Limb (tissue), 2 donors: ENCODE measurements around the gene ATP1B2.

Experiments
- DNase-seq, 2 donors: peaks; one replicate each; pipeline ENCODE4 v3.0.0-alpha.2; 2016; ENCODE audit errors: extremely low spot score in 2 of 2

The ATP1B2 gene

DNA sequence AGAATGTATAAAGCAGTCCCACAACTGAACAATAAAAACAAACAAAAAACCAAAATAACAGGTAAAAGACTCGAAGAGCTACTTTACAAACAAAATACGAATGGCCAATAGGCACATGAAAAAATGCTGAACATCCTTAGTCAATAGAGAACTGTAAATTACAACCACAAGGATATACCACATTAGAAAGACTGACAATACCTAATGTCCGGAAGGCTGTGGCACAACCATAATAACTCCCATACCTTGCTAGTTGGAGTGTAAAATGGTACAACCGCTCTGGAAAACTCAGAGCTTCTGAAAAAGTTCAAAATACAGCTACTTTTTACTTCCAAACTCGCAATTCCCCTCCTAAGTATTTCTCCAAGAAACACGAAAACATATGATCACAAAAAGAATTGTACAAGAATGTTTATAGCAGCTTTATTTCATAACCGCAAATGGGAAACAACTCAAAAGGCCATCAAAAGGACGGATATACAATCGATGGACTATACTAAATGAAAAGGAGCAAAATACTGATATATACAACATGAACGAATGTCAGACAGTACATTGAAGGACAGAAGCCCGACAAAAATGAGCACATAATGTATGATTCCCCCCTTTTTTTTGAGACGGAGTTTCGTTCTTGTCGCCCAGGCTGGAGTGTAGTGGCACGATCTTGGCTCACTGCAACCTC is 34.3 kb downstream of the ATP1B2 start:
- no peak for DNase-seq

DNA sequence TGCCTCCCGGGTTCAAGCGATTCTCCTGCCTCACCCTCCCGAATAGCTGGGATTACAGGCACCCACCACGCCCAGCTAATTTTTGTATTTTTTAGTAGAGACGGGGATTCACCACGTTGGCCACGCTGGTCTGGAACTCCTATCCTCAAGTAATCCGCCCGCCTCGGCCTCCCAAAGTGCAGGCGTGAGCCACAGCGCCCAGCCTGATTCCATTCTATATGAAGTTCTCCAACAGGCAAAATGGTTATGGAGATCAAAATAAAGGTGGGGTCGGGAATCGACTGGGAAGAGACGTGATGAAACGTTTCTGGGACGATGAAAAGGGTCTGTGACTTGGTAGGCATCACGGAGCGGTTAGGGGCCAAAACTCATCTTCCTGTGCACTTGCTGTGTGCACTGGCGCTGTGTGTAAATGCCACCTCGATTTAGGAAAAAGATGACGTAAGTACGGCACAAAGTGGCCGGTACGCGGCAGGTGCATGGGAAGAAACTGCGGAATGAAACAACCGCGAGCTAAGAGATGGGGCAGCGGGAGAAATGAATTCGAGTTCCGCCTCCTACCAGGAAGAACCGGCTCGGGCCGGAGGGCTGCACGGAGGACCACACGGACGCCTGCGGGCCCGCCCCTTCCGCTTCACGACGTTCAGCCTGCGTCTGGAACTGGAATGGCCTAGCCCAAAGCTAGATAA is 35.0 kb downstream of the ATP1B2 start:
- DNase-seq = peak; percentile 95 to 96

DNA sequence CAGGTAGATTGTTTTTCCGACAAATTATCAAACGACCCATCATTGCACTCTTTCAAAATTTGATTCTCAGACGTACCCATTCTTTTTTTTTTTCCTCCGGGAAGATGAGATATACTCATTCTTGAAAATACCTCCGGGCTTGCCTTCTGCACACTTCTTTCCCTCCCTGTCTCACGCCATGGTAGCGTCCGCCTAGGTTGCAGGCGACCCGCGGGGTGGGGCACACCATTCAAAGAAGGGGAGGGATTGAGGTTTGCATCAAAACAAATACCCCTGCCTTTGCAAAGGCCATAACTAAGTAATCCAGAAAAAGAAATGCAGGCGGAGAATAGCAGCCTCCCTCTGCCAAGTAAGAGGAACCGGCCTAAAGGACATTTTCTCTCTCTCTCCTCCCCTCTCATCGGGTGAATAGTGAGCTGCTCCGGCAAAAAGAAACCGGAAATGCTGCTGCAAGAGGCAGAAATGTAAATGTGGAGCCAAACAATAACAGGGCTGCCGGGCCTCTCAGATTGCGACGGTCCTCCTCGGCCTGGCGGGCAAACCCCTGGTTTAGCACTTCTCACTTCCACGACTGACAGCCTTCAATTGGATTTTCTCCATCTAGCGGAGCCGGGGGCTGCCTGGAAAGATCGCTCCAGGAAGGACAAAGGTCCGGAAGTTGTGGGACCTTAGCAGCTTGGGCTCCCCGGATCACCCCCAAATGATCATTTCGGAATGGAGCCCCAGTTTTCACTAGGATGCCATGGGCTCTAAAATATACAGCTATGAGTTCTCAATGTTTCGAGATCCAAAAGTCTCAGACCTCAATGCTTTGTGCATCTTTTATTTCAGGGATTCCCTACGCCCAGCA is 35.7 kb downstream of the ATP1B2 start:
- DNase-seq = peak; percentile 84 to 90

- peak; percentile 89 to 93 for DNase-seq
Observed at GRCh38 chr17:7687072-7687907, 36.6 kb downstream of the ATP1B2 start, which contains the start of gene TP53. Gene TP53 (minus strand): TSS chr17:7687490. CDS start chr17:7676594, 10,896 bp downstream.

- DNase-seq = peak; percentile 99
Observed at GRCh38 chr17:7687908-7688807, 37.4 kb downstream of the ATP1B2 start, which contains the start of gene WRAP53. Gene WRAP53 (plus strand): TSS chr17:7688477. CDS start chr17:7688649, 172 bp downstream.

DNA sequence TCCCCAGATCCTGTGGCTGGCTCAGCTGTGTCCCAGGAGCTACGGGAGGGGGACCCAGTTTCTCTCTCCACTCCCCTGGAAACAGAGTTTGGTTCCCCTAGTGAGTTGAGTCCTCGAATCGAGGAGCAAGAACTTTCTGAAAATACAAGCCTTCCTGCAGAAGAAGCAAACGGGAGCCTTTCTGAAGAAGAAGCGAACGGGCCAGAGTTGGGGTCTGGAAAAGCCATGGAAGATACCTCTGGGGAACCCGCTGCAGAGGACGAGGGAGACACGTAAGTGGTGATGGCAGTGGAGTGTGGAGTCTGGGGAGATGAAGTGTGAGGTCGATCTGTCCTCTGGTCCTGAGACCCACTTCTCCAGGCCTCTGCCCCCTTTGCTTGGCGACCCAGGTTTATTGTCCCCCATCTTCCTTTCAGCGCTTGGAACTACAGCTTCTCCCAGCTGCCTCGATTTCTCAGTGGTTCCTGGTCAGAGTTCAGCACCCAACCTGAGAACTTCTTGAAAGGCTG is 38.1 kb downstream of the ATP1B2 start:
- DNase-seq = no peak

- no peak for DNase-seq
Observed at GRCh38 chr17:7695586-7695985, 44.9 kb downstream of the ATP1B2 start.

GRCh38 chr17:7697828-7698588 is 47.3 kb downstream of the ATP1B2 start:
- no peak for DNase-seq

DNA sequence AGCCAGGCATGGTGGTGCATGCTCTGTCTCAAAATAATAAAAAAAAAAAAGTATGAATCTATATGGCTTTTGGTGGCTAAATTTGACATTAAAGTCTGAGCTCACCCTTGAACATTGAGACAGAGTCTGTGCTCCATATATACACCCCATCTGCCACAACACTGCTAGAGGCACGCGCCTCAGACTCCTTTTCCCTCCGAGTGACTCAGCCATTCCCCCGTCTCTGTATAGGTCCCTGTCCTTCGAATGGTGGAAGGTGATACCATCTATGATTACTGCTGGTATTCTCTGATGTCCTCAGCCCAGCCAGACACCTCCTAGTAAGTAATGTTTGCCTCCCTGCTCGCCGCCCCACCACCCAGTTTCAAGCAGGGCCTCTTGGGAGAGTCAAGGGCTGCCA is 49.8 kb downstream of the ATP1B2 start:
- no peak for DNase-seq

DNA sequence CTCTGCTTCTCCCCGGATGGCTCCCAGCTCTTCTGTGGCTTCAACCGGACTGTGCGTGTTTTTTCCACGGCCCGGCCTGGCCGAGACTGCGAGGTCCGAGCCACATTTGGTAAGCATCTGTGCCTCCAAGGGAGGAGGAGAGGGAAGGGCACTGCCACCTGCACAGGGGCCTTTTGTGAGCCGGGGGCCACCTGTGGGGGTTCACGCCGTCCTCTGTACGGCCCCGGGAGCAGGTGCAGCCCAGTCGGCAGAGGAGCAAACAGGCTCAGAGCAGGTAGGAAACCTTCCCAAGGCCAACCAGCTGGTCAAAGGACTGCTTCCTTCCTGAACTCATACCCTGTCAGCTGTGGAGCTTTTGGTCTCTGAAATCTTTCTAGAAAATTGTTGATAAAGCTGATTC is 51.0 kb downstream of the ATP1B2 start:
- DNase-seq = no peak

- DNase-seq = no peak
Observed at GRCh38 chr17:7702776-7703175, 52.0 kb downstream of the ATP1B2 start.

GRCh38 chr17:7703584-7704479 is 53.1 kb downstream of the ATP1B2 start:
- peak; percentile 70 to 86 for DNase-seq

DNA sequence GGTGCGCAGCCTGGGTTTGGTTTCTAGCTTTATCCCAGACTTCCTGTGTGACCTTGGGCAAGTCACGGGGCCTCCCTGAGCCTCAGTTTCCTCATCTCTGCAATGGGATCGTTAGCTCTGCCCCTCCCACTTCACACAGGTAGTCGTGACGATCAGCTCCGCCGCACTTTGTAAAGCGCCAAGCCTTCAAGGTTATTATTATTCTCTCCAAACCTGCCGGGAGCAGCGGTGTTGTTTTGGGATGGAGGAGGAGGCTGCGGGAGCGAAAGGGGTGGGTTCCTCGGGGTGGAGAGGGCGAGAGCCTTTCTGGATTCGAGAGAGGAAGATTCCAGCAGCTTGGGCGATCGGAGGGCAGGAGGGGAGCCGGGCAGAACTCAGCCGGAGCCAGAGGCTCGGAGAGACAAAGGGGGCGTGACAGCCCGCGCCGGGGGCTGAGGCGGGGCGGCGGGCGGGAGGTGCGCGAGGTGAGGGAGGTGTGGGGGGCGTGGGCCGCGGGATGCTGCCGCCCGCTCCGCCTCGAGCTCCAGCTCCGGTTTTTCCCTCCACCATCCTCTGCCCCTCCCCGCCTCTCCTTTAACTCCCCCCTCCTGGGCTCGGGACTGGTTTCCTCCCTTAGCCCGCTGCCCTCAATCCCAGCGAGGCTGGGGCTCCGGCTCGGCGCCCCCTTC is 54.0 kb downstream of the ATP1B2 start, which contains the start of gene EFNB3:
Gene EFNB3, plus strand, starts transcription at position 602 of the 668 bp plus-strand sequence. CDS start 397 bp downstream, outside the sequence.
- DNase-seq = peak; percentile 58 to 87

GRCh38 chr17:7705269-7706255 is 54.8 kb downstream of the ATP1B2 start:
- no peak for DNase-seq

DNA sequence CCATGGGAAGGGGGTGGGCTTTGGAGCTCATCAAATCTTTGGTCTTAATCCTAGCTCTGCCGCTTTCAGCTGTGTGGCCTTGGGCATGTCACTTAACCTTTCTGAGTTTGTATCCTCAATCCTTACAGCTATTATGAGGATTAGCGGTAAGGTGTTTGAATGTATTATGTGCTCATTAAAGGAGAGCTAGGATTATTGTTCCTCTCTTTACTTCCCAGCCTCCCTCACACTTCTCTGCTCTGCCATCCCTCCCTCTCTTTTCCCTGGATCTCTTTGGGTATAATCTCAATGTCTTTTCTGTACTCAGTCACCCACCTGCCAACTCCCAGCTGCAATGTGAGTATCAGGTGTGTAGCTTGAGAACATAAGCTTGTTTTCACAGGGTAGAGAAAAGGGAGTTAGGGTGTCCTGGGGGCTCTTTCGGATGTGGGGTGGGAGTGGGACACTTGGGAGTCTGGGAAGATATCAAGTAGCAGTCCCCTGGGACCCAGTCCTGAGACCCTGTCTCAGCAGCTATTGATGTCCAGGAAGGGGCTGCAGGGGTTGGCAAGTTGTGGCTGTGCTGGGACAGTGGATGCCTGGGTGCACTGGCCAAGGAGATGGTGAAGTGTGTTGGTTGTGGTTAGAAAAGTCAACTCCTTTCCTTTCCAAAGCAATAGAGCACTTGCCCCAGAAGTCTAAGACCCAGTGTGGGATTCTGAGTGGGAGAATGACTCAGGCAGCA is 56.1 kb downstream of the ATP1B2 start:
- DNase-seq = no peak
